IPS DF 4.7 (cell line): Measurements from ENCODE around the gene CEP128.

Source experiments
- DNase-seq: peaks from one replicate; pipeline ENCODE4 v3.0.0-alpha.2; 2013; ENCODE audit warnings: low spot score; ENCODE audit errors: extremely low read depth

The CEP128 gene

DNA sequence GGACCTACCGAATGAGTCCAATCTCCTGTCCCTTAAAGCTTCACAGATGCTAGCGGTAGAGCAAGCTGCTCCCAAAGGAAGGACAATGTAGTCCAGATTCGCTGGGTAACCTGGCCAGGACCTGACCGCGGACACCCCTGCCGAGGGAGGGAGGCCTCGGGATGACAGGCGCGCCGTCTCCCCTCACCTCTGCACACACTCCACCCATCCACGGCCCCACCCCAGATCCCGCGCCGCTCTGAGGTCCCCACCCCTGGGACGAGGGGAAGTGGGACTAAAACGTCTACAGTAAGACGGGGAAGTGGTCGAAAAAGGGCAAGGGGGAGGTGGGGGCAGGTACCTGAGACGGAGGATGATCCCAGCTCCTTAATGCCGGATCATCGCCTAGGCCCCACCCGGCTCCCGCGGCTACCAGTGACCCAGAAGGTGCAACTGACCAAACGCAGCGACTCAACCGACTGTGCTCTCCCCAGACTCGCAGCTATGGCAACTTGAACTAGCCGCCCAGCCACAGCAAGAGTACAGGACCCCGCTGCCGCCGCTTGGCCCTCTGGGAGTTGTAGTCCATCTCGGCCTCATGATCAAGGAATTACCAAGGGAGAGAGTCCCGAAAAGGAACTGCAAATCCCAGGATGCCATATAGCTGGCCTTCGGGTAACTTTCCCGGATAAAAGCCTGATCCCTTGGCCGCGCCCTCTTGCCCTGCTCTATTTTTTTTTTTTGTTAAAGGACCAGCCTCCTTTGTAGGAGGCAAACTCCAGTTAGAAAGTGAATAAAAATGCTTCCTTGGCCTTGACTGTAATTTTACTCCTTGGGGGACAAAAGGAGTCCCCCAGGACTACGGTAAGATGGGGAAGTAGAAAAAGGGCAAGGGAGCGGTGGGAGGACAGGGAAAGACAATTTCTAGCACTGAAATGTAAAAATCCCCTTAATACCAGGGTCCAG lies at the start of gene CEP128:
Gene CEP128 (minus strand): TSS at position 498 of the 945 bp plus-strand sequence.
- DNase-seq, result peak; percentile 98

DNA sequence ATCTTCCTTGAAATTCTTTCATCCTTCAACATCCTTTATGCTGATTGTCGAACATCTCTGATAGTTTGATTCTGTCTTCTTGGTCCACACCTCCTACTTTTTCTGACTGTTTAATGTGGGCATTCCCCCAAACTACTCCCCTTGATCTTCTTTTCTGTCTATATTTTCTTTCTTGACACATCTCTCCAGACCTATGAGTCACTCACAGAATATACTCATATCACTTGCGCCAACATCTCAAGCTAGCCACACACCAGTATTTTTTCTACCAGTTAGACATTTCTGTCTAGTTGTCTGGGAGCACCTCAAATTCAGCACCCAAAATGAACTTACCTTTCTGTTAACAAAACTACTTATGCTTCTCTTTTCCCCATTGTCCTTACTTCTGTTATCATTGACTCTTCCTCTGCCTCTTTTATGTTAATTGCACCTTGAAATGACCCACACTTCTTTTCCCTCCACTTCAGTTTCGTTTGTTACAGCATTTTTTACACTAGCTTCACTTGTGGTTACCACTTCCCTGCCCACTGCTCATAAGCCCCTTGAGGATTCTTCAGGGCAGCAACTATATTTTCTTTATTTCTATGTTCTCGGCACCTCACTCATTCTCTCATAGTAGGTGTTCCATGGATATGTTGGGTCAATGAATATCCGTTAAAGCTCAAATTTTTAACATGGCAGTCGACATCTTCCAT lies 47.3 kb upstream of the CEP128 start:
- DNase-seq, result no peak

DNA sequence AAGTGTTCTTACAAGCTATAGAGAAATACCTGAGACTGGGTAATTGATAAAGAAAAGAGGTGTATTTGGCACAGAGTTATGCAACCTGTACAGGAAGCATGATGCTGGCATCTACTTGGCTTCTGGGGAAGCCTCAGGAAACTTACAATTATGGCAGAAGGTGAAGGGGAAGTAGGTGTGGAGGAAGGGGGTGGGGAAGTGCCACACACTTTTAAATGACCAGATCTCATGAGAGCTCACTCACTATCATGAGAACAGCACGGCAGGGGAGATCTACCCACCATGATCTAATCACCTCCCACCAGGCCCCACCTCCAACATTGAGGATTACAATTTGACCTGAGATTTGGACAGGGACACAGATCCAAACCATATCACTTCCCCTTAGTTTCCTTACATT lies 46.7 kb upstream of the CEP128 start:
- no peak for DNase-seq

DNA sequence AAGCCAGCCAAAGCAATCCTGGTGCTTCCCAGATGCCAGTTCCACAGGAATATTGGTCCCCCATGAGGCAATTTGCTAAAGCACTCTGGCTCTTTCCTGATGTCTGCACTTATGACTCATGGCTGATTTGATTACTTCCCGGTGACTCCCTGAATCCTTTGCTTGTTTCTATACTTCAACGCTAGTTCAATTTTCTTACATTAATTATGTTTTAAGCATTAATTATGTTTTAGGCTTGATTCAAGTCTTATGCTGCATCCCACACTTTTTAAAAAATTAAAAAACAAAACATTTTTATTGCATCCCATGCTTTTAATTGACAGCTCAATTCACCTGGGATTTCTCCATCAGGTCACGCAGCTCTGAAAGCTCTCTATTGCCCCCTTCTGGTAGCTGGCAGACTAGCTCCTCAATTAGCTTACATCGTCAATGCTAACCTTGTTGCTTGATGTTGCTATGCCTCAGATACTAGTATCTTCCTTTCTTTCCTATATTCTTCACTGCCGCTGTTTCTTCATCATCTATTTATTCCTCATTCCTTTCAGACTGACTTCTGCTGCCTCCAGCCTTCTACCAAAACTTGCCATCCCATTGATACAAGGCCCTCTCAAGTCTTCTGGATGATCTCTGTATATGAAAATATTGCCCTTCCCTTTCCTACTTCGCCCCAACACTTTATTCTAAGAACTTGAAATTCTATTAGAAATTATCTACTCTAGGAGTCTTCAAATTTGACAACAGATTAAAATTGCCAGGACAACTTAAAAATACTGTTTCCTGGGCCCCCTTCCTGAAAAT lies 45.9 kb upstream of the CEP128 start:
- DNase-seq, result peak; percentile 56

DNA sequence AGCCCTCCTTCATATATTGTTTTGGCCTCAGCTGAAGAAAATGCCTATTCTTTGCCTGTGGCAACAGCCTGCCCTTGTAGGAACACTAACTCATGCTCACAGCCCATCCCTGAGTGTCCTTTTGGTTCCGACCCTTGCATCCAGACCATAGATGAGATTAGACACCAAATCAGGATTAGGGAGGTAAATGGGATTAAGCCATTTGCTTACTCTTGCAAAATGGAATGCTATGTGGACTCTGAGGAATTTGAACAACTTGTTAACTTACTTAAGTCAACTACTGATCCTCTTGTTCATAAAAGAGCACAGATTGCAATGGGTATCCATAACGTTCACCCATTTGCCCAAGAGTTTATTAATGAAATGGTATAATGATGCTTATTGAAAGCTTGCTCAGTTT lies 41.2 kb upstream of the CEP128 start:
- DNase-seq, result no peak

DNA sequence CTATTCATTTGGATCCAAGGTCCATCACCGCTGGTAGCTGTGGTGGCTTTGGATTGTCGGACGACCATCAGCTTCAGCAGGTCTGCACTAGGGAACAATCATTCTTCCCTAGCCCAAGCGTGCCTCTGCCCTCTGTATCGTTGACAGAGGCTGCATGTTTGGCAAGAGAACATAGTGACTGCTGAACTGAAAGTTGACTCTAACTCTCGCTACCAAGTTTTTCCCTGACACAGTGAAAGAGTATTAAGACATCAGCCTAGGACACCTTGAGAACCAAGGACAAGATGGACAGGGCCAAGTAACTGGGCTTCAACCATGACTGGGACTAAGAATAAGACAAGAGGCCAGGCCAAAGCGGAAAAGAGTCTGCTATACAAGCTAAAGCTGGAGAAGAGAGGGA lies 40.1 kb upstream of the CEP128 start:
- no peak for DNase-seq

DNA sequence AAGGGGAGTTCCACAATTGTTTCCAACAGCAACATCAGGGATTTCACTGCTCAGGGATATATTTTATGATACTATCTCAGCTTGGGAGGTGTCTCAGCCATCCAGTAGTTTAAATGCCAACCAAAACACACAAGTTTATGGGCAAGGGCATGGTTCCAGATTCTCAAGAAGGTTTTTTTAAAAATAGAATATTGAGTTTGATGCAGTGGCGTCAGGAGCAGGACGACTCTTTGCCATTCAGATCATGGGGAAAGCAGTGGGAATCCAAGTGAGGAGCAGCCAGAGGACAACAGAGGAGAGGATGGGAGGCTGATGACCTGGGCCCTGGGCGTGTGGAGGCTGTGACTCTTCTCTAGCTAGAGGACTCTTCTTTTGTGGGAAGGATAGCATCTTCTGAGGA lies 39.6 kb upstream of the CEP128 start:
- no peak for DNase-seq

DNA sequence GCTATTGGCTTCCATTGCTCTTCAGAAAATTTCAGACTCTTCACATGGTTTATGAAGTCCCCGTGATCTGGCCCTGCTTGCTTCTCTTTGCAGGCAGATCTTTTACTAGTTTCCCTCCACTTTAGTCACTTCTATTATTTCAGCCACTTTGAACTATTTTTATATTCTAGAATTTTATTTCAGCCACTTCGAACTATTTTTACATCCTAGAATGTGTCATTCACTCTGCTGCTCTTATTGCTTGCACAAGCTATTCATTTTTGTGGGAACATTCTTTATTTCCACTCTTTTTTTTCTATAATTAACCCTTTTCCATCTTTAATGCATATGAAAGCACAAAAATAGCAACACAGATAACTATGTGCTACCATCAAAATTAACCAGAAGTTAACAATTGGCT lies 38.4 kb upstream of the CEP128 start:
- no peak for DNase-seq

DNA sequence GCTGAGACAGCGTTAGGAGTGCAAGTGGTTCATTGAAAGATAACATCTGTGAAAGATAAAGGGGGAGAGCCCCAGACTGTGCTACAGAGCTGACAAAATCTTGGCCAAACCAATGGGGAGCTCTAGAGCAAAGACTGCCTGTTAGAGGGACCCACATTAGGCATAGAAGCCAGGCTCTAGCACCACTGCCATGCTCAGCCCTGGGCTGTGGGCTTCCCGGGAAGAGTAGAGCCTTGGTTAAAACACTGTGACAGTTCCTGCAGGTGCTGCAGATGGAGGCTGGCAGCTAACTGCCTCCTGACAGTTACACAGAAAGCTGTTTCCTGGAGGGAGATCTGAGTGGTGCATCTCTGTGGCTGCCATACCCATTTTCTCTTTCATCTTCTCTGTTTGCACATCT lies 36.9 kb upstream of the CEP128 start:
- DNase-seq, result no peak

DNA sequence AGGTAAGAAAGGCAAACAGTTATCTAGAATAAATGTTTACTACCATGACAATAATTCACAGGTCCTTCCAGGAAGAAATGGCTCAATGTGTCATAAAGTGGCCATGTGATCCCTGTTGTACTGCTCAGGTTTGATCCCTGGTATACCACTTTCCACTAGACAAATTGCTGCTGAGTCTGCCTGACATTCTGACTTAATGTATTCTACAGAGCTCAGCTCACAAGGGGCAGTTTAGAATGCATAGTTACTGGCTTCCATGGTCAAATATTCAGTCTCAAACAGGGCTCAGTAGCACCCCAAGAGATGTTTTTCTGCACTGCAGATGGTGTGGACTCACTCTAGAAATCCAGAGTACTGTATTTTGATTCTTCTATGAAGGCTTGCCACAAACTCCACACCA lies 35.7 kb upstream of the CEP128 start:
- DNase-seq, result no peak

DNA sequence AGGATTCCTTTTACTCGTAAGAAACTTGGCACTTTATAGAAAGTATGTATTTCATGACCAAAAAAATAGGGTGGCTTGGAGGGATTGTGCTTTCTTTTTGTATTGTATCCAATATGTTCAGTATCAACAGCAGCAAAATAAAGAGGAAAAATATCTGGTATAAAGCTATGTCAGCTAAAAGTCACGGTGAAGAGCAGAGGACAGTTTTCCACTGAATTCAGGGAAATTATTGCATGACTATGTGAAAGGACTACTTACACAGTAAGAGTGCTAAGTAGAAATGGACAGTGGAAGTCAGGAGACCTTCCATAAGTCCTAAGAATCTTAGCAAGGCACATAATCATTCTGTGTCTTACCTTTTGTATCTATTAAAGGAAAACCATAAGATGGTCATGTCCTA lies 33.1 kb upstream of the CEP128 start:
- DNase-seq, result no peak

DNA sequence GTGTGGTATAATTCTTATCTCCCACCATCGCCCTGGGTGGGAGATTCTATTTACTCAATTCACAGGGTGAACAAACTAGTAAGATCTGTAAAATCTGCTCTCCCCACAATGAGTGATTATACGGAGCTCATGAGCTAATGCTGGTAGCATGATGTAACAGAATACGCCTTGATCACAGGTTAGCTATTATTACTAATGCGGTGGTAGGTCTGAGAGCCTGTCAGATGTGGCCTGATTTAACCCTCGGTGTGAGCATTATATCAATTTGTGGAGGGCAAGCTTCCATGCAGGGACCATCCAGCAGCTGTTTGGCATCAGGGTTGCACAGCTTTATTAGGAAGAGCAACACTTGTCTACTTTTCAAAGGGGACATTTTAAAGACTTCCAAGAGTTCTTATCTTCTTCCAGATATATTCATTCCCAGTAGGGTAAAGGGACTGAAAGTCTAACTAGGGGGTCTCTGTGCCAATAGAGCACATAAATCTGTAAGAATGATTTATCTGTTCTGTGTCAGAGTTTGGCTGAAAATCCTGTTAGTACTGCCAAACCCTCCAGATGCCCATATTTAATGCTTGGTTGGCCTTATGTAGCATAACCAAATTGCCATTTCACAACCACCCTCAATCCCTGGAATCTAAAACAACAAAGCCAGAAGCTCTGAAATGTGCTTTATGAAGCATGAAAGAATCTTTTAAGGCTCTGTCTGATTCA lies 32.5 kb upstream of the CEP128 start:
- DNase-seq, result no peak

DNA sequence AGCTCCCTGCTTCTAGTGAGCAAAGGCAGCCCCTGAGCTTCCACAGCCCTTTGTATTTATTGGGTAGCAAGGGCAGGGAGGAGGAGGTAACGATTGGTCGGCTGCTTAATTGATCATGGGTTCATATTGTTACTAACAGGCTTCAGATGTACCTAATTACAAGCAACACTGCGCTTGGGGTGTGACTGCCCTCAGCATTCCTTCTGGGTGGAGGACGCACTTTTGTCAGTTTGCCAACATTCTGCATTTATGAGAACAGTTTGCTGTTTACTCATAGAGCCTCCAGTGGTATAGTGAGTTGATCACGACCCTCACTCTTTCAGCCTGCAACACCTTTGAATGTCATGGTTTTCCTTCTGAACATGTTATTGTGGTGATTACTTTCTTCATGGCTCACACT lies 23.5 kb upstream of the CEP128 start:
- DNase-seq, result no peak

DNA sequence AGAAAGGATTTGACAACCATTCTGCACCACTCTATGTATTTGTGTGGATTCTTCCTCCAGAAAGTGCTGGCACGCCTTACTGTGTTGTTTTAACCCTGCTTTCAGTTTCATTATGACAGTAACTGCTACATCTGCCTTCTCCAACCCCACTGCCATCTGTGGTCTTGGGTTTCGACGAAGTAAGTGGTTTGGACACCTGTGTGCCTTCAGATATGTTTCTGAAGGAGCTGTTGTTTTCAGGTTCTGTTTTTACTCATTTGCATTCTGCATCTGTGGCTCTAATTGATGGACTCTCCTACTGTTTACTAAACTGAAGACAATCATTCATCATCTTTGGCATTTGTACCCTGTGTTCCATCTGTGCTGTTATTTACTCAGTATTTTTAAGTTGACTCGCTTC lies 18.0 kb upstream of the CEP128 start:
- DNase-seq, result no peak

DNA sequence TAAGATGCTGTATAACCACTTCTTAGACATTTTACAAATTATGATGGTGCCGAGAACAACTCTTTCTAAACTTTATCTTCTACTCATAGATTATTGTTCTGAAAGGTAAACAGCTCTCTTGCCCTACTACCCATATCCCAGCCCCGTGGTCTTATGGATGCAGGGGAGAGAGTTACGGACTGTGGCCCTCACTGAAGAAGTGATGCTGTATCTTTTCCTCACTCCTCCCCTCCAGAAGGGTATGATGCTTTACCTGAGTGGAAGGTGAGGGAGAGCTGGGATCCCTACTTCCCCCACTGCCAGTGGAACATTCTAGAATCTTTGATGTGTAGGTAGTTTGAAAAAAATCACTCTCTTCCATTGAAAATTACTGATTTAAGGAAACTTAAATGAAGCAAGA lies 17.4 kb upstream of the CEP128 start:
- no peak for DNase-seq

DNA sequence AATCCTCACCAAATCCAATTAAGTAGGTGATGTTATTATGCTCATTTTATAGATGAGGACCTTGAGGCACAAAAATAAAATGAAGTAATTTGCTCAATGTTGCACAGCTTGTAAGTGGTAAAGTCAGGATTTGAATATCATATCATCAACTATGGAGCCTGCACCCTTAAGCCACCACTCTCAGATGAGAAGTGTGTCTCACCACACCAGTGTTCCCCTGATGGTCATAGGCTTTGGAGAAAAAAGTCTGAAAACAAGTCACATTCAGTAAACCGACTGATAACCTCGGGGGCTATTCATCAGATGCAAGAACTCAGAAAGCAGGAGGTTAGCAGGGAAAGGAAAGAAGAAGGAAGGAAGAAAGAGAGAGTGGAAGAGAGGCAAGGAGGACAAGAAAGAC lies 16.7 kb upstream of the CEP128 start:
- no peak for DNase-seq

DNA sequence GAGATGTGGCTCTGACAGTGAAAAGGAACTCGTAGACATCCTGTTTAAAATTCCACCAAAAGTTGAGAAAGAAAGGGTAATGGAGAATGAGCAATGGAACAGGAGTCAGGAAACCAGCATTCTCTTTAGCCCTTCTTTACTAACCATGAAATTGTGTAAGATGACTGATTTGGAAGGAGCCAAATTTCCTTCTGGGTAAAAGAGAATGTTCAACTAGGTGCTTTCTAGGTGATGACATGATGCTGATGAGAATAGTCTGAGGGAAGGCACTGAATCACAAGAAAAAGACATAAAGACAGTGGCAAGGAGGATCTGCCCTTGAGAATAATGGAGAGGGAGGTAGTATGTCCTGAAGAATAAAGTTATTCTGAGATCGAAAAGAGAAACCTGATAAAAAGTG lies 16.1 kb upstream of the CEP128 start:
- DNase-seq, result no peak

DNA sequence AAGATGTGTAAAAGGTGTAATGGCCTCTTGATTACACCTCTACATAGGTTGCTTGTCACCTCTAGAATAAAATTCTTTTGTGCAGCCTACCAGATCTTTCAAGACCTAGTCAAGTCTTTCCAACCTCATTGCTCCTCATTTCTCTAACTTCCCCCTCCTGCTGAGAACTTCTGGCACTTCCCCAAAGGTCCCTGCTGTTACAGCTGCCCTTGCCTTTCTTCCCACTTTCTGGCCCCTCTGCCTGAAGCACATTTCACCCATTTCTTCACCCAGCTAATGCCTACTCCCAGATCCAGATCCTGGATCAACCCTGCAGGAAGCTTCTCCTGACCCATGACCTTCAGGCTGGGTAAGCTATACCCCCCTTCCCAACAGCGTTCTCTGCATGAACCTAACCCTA lies 15.4 kb upstream of the CEP128 start:
- DNase-seq, result no peak

DNA sequence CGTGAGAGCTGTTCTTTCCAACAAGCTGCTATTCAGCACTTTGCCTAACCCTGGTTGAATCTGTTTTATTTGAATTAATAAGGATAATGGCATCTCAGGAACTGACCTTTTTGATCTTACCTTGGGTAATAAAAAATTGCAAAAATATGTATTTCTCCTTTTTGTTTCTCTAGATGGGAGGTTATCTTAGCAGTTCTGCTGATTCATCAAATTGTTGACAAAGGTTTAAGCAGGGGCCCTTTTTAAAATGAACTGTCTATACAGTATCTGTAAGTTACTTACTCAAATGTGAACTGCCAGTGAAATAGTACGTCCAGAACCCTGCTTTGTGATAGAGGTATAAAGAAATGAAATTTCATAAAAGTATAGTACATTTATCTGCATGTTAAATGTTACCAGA lies 14.6 kb upstream of the CEP128 start:
- no peak for DNase-seq

DNA sequence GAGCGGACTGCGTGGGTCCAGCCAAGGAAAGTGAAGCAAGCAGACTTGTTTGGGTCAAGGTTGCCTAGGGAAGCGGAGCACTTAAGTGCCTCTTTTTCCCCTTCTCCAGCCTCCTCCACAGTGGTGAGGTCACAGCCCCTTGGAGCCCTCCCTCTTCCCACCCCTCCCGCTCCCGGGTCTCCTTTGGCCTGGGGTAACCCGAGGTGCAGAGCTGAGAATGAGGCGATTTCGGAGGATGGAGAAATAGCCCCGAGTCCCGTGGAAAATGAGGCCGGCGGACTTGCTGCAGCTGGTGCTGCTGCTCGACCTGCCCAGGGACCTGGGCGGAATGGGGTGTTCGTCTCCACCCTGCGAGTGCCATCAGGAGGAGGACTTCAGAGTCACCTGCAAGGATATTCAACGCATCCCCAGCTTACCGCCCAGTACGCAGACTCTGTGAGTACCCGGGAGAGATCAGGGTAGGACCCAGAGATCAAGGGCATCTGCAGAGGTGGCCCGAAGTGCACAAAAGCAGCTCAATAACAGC lies 13.9 kb upstream of the CEP128 start, which contains the start of gene TSHR:
Gene TSHR (plus strand): TSS at position 206 of the 526 bp plus-strand sequence. CDS start 60 bp downstream, at position 266.
- DNase-seq, result no peak
